Stimulated activated CD4-positive, alpha-beta T cell treated with anti-CD3 and anti-CD28 coated beads, Interleukin-4, amount 100 ng/mL, for 4 hours (primary cell): ENCODE results near the gene MCUB.
"Not testable (repeated sequence)": the region's sequence is repeated elsewhere in the genome, so short reads cannot be mapped to it uniquely, and the experiment has no call there.

Experiments used
- DNase-seq, 2 experiments: peaks; one replicate each; pipeline ENCODE4 v3.0.0-alpha.2; 2020

MCUB gene

GRCh38 chr4:109559983-109560686, at the start of gene MCUB:
Gene MCUB (plus strand): TSS chr4:109560246. CDS start chr4:109560338, 92 bp downstream.
- peak; percentile 84 to 90 for DNase-seq

GRCh38 chr4:109510687-109511086, 49.4 kb upstream of the MCUB start:
- no peak for DNase-seq

GRCh38 chr4:109511414-109511813, 48.6 kb upstream of the MCUB start:
- no peak for DNase-seq

- DNase-seq, result not testable (repeated sequence)
Observed at GRCh38 chr4:109513368-109513767, 46.7 kb upstream of the MCUB start.

- no peak for DNase-seq
Observed at GRCh38 chr4:109532182-109532581, 27.9 kb upstream of the MCUB start.

GRCh38 chr4:109545401-109545800, 14.6 kb upstream of the MCUB start:
- no peak for DNase-seq

GRCh38 chr4:109547394-109547793, 12.7 kb upstream of the MCUB start:
- no peak for DNase-seq

GRCh38 chr4:109548655-109549054, 11.4 kb upstream of the MCUB start:
- DNase-seq, result peak in 1 of 2 experiments; percentile 38

GRCh38 chr4:109552237-109552636, 7.8 kb upstream of the MCUB start:
- DNase-seq, result no peak

GRCh38 chr4:109553130-109553529, 6.9 kb upstream of the MCUB start:
- no peak for DNase-seq

- DNase-seq, result no peak
Observed at GRCh38 chr4:109554971-109555370, 5.1 kb upstream of the MCUB start.

- no peak for DNase-seq
Observed at GRCh38 chr4:109557433-109557832, 2.6 kb upstream of the MCUB start.

GRCh38 chr4:109558095-109558494, 2.0 kb upstream of the MCUB start:
- not testable (repeated sequence) for DNase-seq

GRCh38 chr4:109559625-109559982, 442 bp upstream of the MCUB start:
- peak; percentile 10 to 32 for DNase-seq

- DNase-seq, result peak; percentile 41 to 65
Observed at GRCh38 chr4:109560687-109561461, 828 bp downstream of the MCUB start.

GRCh38 chr4:109562457-109563239, 2.6 kb downstream of the MCUB start:
- no peak for DNase-seq

GRCh38 chr4:109571494-109571893, 11.4 kb downstream of the MCUB start:
- no peak for DNase-seq

GRCh38 chr4:109572154-109572553, 12.1 kb downstream of the MCUB start:
- DNase-seq, result no peak

- no peak for DNase-seq
Observed at GRCh38 chr4:109574443-109574850, 14.4 kb downstream of the MCUB start.

GRCh38 chr4:109574931-109575804, 15.1 kb downstream of the MCUB start:
- DNase-seq, result no peak

- DNase-seq, result no peak
Observed at GRCh38 chr4:109576462-109576861, 16.4 kb downstream of the MCUB start.

- no peak for DNase-seq
Observed at GRCh38 chr4:109578846-109579245, 18.8 kb downstream of the MCUB start.
